BLaER1 treated with 17β-estradiol and CSF1 and Interleukin-3, amounts not matched to agents 10 nM and 100 nM (cell line): ENCODE measurements around the gene AKAP12.

ENCODE experiments used
- H3K27ac ChIP-seq, 11 experiments: shearing (Covaris generic); formaldehyde crosslinking; 2 replicates each; pipeline ENCODE4 v1.8.1; 2022
- H3K27me3 ChIP-seq, 11 experiments: shearing (Covaris generic); formaldehyde crosslinking; 2 replicates each; pipeline ENCODE4 v1.8.1; 2022
- H3K36me3 ChIP-seq, 11 experiments: shearing (Covaris generic); formaldehyde crosslinking; 2 replicates each; pipeline ENCODE4 v1.8.1; 2022
- H3K4me1 ChIP-seq, 10 experiments: shearing (Covaris generic); formaldehyde crosslinking; 2 replicates each; pipeline ENCODE4 v1.8.1; 2022
- H3K4me2 ChIP-seq, 11 experiments: shearing (Covaris generic); formaldehyde crosslinking; 2 replicates each; pipeline ENCODE4 v1.8.1; 2022
- H3K4me3 ChIP-seq, 10 experiments: shearing (Covaris generic); formaldehyde crosslinking; 2 replicates each; pipeline ENCODE4 v1.8.1; 2022
- H3K9ac ChIP-seq, 11 experiments: shearing (Covaris generic); formaldehyde crosslinking; 2 replicates each; pipeline ENCODE4 v1.8.1; 2022
- H3K9me3 ChIP-seq, 11 experiments: shearing (Covaris generic); formaldehyde crosslinking; replicated peaks in 1 of 11; 2 replicates each; pipeline ENCODE4 v1.8.1; 2022
- H4K20me1 ChIP-seq, 11 experiments: shearing (Covaris generic); formaldehyde crosslinking; 2 replicates each; pipeline ENCODE4 v1.8.1; 2022
- Cebpa-rat ChIP-seq, 11 experiments: shearing (Covaris generic); IDR thresholded peaks; 2 replicates each; pipeline ENCODE4 v1.8.1; 2022

The AKAP12 gene

GRCh38 chr6:151299011-151299410 is 59.2 kb downstream of the AKAP12 start:
- no peaks in the 10 kb centered on the region for H3K27me3 ChIP-seq
- peaks cover 0 to 4% (median 0%) of the 10 kb centered on the region in 11 experiments; a peak in 1 of 22 replicates for H3K9me3 ChIP-seq
- H3K4me2 ChIP-seq = peak overlapping the region in 10 of 11 experiments; percentile 0 to 46 (median 36); a peak in 13 of 22 replicates
- no peak for TF ChIP-seq Cebpa-rat (IDR thresholded peaks at IDR 0.05)
- H3K4me3 ChIP-seq = no peak overlapping the region
- peaks cover 21 to 71% (median 52%) of the 10 kb centered on the region in 10 experiments for H3K4me1 ChIP-seq
- H3K36me3 ChIP-seq = peaks cover 0 to 57% (median 28%) of the 10 kb centered on the region in 11 experiments; a peak in 17 of 22 replicates
- H4K20me1 ChIP-seq = peaks cover 0 to 99% (median 9%) of the 10 kb centered on the region in 11 experiments; a peak in 12 of 22 replicates
- H3K9ac ChIP-seq = no peak overlapping the region
- H3K27ac ChIP-seq = no peak overlapping the region

- TF ChIP-seq Cebpa-rat (IDR thresholded peaks at IDR 0.05) = no peak
- Histone ChIP-seq H3K9me3 (peaks cover 0 to 4% (median 0%) of the 10 kb centered on the region in 11 experiments; a peak in 1 of 22 replicates), H3K4me3 (no peak overlapping the region), H3K4me1 (peaks cover 21 to 57% (median 43%) of the 10 kb centered on the region in 10 experiments), H3K27me3 (no peaks in the 10 kb centered on the region), H3K36me3 (peaks cover 0 to 61% (median 33%) of the 10 kb centered on the region in 11 experiments; a peak in 17 of 22 replicates), H3K9ac (no peak overlapping the region), H3K4me2 (peak overlapping the region; percentile 31 to 64 (median 44)), H4K20me1 (peaks cover 0 to 99% (median 6%) of the 10 kb centered on the region in 11 experiments; a peak in 12 of 22 replicates), H3K27ac (peak overlapping the region in 4 of 11 experiments; percentile 3 to 53 (median 26); a peak in 6 of 22 replicates)
These were observed 60.7 kb downstream of the AKAP12 start for GRCh38 chr6:151300267-151300991.

- no peak overlapping the region for H3K4me3 ChIP-seq
These were observed 61.8 kb downstream of the AKAP12 start for GRCh38 chr6:151301547-151301946.

GRCh38 chr6:151303231-151303630 is 63.5 kb downstream of the AKAP12 start:
- H3K9me3 ChIP-seq = peaks cover 0 to 4% (median 0%) of the 10 kb centered on the region in 11 experiments; a peak in 1 of 22 replicates
- H3K27me3 ChIP-seq = no peaks in the 10 kb centered on the region
- H3K4me3 ChIP-seq = no peak overlapping the region
- no peak overlapping the region for H3K4me2 ChIP-seq
- peaks cover 0 to 100% (median 0%) of the 10 kb centered on the region in 11 experiments; a peak in 10 of 22 replicates for H4K20me1 ChIP-seq
- no peak overlapping the region for H3K27ac ChIP-seq
- no peak for TF ChIP-seq Cebpa-rat (IDR thresholded peaks at IDR 0.05)
- H3K4me1 ChIP-seq = peaks cover 24 to 43% (median 31%) of the 10 kb centered on the region in 10 experiments
- no peak overlapping the region for H3K9ac ChIP-seq
- peaks cover 0 to 81% (median 61%) of the 10 kb centered on the region in 11 experiments; a peak in 17 of 22 replicates for H3K36me3 ChIP-seq

More at GRCh38 chr6:151301547-151301946, 61.8 kb downstream of the AKAP12 start:
- H3K9me3 ChIP-seq = peaks cover 0 to 4% (median 0%) of the 10 kb centered on the region in 11 experiments; a peak in 1 of 22 replicates
- H3K4me1 ChIP-seq = peaks cover 25 to 45% (median 33%) of the 10 kb centered on the region in 10 experiments
- no peak overlapping the region for H3K27ac ChIP-seq
- no peak for TF ChIP-seq Cebpa-rat (IDR thresholded peaks at IDR 0.05)
- no peak overlapping the region for H3K4me2 ChIP-seq
- H3K27me3 ChIP-seq = no peaks in the 10 kb centered on the region
- H4K20me1 ChIP-seq = peaks cover 0 to 99% (median 0%) of the 10 kb centered on the region in 11 experiments; a peak in 10 of 22 replicates
- peaks cover 0 to 72% (median 44%) of the 10 kb centered on the region in 11 experiments; a peak in 17 of 22 replicates for H3K36me3 ChIP-seq
- H3K9ac ChIP-seq = no peak overlapping the region

GRCh38 chr6:151306269-151306783 is 66.6 kb downstream of the AKAP12 start:
- Histone ChIP-seq H3K4me1 (peaks cover 0 to 27% (median 9%) of the 10 kb centered on the region in 10 experiments; a peak in 12 of 20 replicates), H3K9ac (no peak overlapping the region), H3K27me3 (no peaks in the 10 kb centered on the region), H3K36me3 (peaks cover 0 to 100% (median 91%) of the 10 kb centered on the region in 11 experiments; a peak in 19 of 22 replicates), H3K4me3 (no peak overlapping the region), H3K27ac (no peak overlapping the region), H3K9me3 (peaks cover 0 to 5% (median 0%) of the 10 kb centered on the region in 11 experiments; a peak in 1 of 22 replicates), H4K20me1 (peaks cover 0 to 91% (median 0%) of the 10 kb centered on the region in 11 experiments; a peak in 7 of 22 replicates), H3K4me2 (0 out of 22 replicates have a peak overlapping the region, but pooled peaks of 1 of the 11 experiments have one; percentile 10)
- TF ChIP-seq Cebpa-rat (IDR thresholded peaks at IDR 0.05) = no peak

GRCh38 chr6:151307501-151307900 is 67.7 kb downstream of the AKAP12 start:
- Histone ChIP-seq H3K9me3 (peaks cover 0 to 16% (median 0%) of the 10 kb centered on the region in 11 experiments; a peak in 3 of 22 replicates), H3K4me1 (peaks cover 0 to 27% (median 9%) of the 10 kb centered on the region in 10 experiments; a peak in 12 of 20 replicates), H3K4me2 (peak overlapping the region in 1 of 11 experiments; percentile 21; a peak in 1 of 22 replicates), H3K27ac (no peak overlapping the region), H3K9ac (no peak overlapping the region), H3K4me3 (no peak overlapping the region), H3K27me3 (no peaks in the 10 kb centered on the region), H4K20me1 (peaks cover 0 to 84% (median 0%) of the 10 kb centered on the region in 11 experiments; a peak in 6 of 22 replicates), H3K36me3 (peaks cover 0 to 100% (median 96%) of the 10 kb centered on the region in 11 experiments; a peak in 19 of 22 replicates)
- no peak for TF ChIP-seq Cebpa-rat (IDR thresholded peaks at IDR 0.05)

- Histone ChIP-seq H3K36me3 (peaks cover 0 to 100% (median 98%) of the 10 kb centered on the region in 11 experiments; a peak in 21 of 22 replicates), H3K4me2 (no peak overlapping the region), H3K4me3 (no peak overlapping the region), H3K9me3 (peaks cover 10 to 32% (median 18%) of the 10 kb centered on the region in 11 experiments), H3K4me1 (peaks cover 0 to 27% (median 9%) of the 10 kb centered on the region in 10 experiments; a peak in 12 of 20 replicates), H3K9ac (no peak overlapping the region), H3K27me3 (no peaks in the 10 kb centered on the region), H4K20me1 (peaks cover 0 to 63% (median 0%) of the 10 kb centered on the region in 11 experiments; a peak in 5 of 22 replicates), H3K27ac (0 out of 22 replicates have a peak overlapping the region, but pooled peaks of 1 of the 11 experiments have one; percentile 8)
- no peak for TF ChIP-seq Cebpa-rat (IDR thresholded peaks at IDR 0.05)
These were observed 69.9 kb downstream of the AKAP12 start for GRCh38 chr6:151309619-151310018.

GRCh38 chr6:151310279-151310678 is 70.5 kb downstream of the AKAP12 start:
- Histone ChIP-seq H4K20me1 (peaks cover 0 to 56% (median 0%) of the 10 kb centered on the region in 11 experiments; a peak in 5 of 22 replicates), H3K9me3 (peaks cover 17 to 39% (median 24%) of the 10 kb centered on the region in 11 experiments), H3K4me3 (no peak overlapping the region), H3K9ac (no peak overlapping the region), H3K4me1 (peaks cover 0 to 27% (median 8%) of the 10 kb centered on the region in 10 experiments; a peak in 12 of 20 replicates), H3K27ac (0 out of 22 replicates have a peak overlapping the region, but pooled peaks of 1 of the 11 experiments have one; percentile 8), H3K27me3 (no peaks in the 10 kb centered on the region), H3K4me2 (no peak overlapping the region), H3K36me3 (peaks cover 0 to 100% (median 99%) of the 10 kb centered on the region in 11 experiments; a peak in 21 of 22 replicates)
- TF ChIP-seq Cebpa-rat (IDR thresholded peaks at IDR 0.05) = no peak
